ENCODE data around the gene SORL1.

GRCh38 chr11:121489823-121490222 is 37.7 kb downstream of the SORL1 start:
- no peak for TF ChIP-seq CTCF (IDR thresholded peaks at IDR 0.05; ENCODE audit: borderline replicate concordance, extremely low read depth, low read length, poor library complexity, severe bottlenecking)
- no peak for TF ChIP-seq EZH2 (IDR thresholded peaks at IDR 0.05; ENCODE audit: borderline replicate concordance, low read depth, low read length, severe bottlenecking)
